Measurements from ENCODE around the gene NSMCE4A. TPM values are rescaled to one million over a fixed set of nuclear protein-coding genes. Genes with fewer than 3 reads are reported as not detected.

Gene NSMCE4A
- total RNA-seq, 1 donor from 2014 or later: 13.1 TPM

GRCh38 chr10:121961456-121961855, 13.6 kb downstream of the NSMCE4A start:
- Mint-ChIP-seq H3K36me3 (ENCODE audit: low read depth, unreplicated experiment) (no peaks in the 10 kb centered on the region), H3K27me3 (ENCODE audit: low read depth, unreplicated experiment) (no peaks in the 10 kb centered on the region), H3K4me3 (ENCODE audit: unreplicated experiment) (no peak overlapping the region), H3K9me3 (ENCODE audit: unreplicated experiment) (no peaks in the 10 kb centered on the region), H3K4me1 (ENCODE audit: low read depth, unreplicated experiment) (no peaks in the 10 kb centered on the region), H3K27ac (ENCODE audit: unreplicated experiment) (no peak overlapping the region)
- peaks cover 8% of the 10 kb centered on the region for H3K4me1 ChIP-seq (ENCODE audit: insufficient read depth, low read length)
- H2AFZ ChIP-seq (ENCODE audit: low read depth, low read length): no peak overlapping the region
- FAIRE-seq (no peak), DNase-seq (ENCODE audit: low read depth) (no peak)
- no peaks in the 10 kb centered on the region for H3K27me3 ChIP-seq (ENCODE audit: insufficient read depth, low read length)
- H3K27ac ChIP-seq (ENCODE audit: low read depth, low read length): no peak overlapping the region
- H4K20me1 ChIP-seq (ENCODE audit: insufficient read depth, low read length): no peaks in the 10 kb centered on the region
- no peak overlapping the region for H3K4me3 ChIP-seq (ENCODE audit: insufficient read depth, low read depth, low read length)
- H3K36me3 ChIP-seq (ENCODE audit: insufficient read depth, low read length): peaks cover 13% of the 10 kb centered on the region
- TF ChIP-seq, protein P1, sequence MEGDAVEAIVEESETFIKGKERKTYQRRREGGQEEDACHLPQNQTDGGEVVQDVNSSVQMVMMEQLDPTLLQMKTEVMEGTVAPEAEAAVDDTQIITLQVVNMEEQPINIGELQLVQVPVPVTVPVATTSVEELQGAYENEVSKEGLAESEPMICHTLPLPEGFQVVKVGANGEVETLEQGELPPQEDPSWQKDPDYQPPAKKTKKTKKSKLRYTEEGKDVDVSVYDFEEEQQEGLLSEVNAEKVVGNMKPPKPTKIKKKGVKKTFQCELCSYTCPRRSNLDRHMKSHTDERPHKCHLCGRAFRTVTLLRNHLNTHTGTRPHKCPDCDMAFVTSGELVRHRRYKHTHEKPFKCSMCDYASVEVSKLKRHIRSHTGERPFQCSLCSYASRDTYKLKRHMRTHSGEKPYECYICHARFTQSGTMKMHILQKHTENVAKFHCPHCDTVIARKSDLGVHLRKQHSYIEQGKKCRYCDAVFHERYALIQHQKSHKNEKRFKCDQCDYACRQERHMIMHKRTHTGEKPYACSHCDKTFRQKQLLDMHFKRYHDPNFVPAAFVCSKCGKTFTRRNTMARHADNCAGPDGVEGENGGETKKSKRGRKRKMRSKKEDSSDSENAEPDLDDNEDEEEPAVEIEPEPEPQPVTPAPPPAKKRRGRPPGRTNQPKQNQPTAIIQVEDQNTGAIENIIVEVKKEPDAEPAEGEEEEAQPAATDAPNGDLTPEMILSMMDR (IDR thresholded peaks at IDR 0.05; ENCODE audit: insufficient read depth, low read depth, low read length): no peak
- no peak for TF ChIP-seq EZH2 (IDR thresholded peaks at IDR 0.05; ENCODE audit: insufficient read depth, low read length)
- no peak overlapping the region for H3K4me2 ChIP-seq (ENCODE audit: low read length)
- no peaks in the 10 kb centered on the region for H3K79me2 ChIP-seq (ENCODE audit: insufficient read depth, low read length)
- H3K9me3 ChIP-seq (ENCODE audit: insufficient read depth, low read depth, low read length): no peaks in the 10 kb centered on the region
- no peak overlapping the region for H3K9ac ChIP-seq (ENCODE audit: low read length)

DNA sequence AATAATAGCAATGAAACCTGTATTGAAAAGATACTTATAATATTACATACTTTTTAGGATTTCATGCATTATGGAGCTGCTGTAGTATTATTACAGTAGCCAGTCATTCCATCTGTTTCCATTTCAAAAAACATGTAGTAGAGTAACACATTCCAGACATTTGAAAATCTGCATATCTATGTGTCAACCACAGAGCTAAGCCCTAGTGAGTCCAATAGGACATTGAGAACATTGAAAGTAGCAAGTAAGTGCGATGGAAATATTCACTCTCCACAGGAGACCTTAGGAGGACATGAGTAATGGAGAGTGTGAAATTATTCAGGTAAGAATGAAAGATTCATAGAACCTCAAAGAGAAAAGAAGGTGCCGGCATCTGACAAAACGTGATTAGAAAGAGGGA, 15.3 kb downstream of the NSMCE4A start:
- Histone ChIP-seq H3K27me3 (ENCODE audit: insufficient read depth, low read length) (no peaks in the 10 kb centered on the region), H3K9ac (ENCODE audit: low read length) (no peak overlapping the region), H3K9me3 (ENCODE audit: insufficient read depth, low read depth, low read length) (no peaks in the 10 kb centered on the region), H3K4me1 (ENCODE audit: insufficient read depth, low read length) (peaks cover 13% of the 10 kb centered on the region), H3K4me3 (ENCODE audit: insufficient read depth, low read depth, low read length) (no peak overlapping the region), H4K20me1 (ENCODE audit: insufficient read depth, low read length) (no peaks in the 10 kb centered on the region), H3K79me2 (ENCODE audit: insufficient read depth, low read length) (no peaks in the 10 kb centered on the region), H3K27ac (ENCODE audit: low read depth, low read length) (no peak overlapping the region), H3K4me2 (ENCODE audit: low read length) (no peak overlapping the region), H2AFZ (ENCODE audit: low read depth, low read length) (no peak overlapping the region), H3K36me3 (ENCODE audit: insufficient read depth, low read length) (peaks cover 1% of the 10 kb centered on the region)
- DNase-seq (ENCODE audit: low read depth): no peak
- Mint-ChIP-seq H3K27me3 (ENCODE audit: low read depth, unreplicated experiment) (no peaks in the 10 kb centered on the region), H3K27ac (ENCODE audit: unreplicated experiment) (no peak overlapping the region), H3K4me1 (ENCODE audit: low read depth, unreplicated experiment) (no peaks in the 10 kb centered on the region), H3K4me3 (ENCODE audit: unreplicated experiment) (no peak overlapping the region), H3K9me3 (ENCODE audit: unreplicated experiment) (no peaks in the 10 kb centered on the region), H3K36me3 (ENCODE audit: low read depth, unreplicated experiment) (no peaks in the 10 kb centered on the region)
- no peak for TF ChIP-seq EZH2 (IDR thresholded peaks at IDR 0.05; ENCODE audit: insufficient read depth, low read length)
- TF ChIP-seq, protein P1 (IDR thresholded peaks at IDR 0.05; ENCODE audit: insufficient read depth, low read depth, low read length): no peak
- no peak for FAIRE-seq

GRCh38 chr10:121956111-121957061, 18.6 kb downstream of the NSMCE4A start:
- no peak for TF ChIP-seq EZH2 (IDR thresholded peaks at IDR 0.05; ENCODE audit: insufficient read depth, low read length)
- TF ChIP-seq, protein P1 (IDR thresholded peaks at IDR 0.05; ENCODE audit: insufficient read depth, low read depth, low read length): no peak
- Mint-ChIP-seq H3K27me3 (ENCODE audit: low read depth, unreplicated experiment) (no peaks in the 10 kb centered on the region), H3K4me3 (ENCODE audit: unreplicated experiment) (no peak overlapping the region), H3K27ac (ENCODE audit: unreplicated experiment) (no peak overlapping the region), H3K9me3 (ENCODE audit: unreplicated experiment) (no peaks in the 10 kb centered on the region), H3K4me1 (ENCODE audit: low read depth, unreplicated experiment) (no peaks in the 10 kb centered on the region), H3K36me3 (ENCODE audit: low read depth, unreplicated experiment) (no peaks in the 10 kb centered on the region)
- FAIRE-seq (no peak), DNase-seq (ENCODE audit: low read depth) (peak; percentile 40)
- H2AFZ ChIP-seq (ENCODE audit: low read depth, low read length): peak overlapping the region; percentile 8
- H3K4me1 ChIP-seq (ENCODE audit: insufficient read depth, low read length): peaks cover 13% of the 10 kb centered on the region
- no peak overlapping the region for H3K4me3 ChIP-seq (ENCODE audit: insufficient read depth, low read depth, low read length)
- H3K27ac ChIP-seq (ENCODE audit: low read depth, low read length): peak overlapping the region; percentile 2
- H3K36me3 ChIP-seq (ENCODE audit: insufficient read depth, low read length): no peaks in the 10 kb centered on the region
- no peaks in the 10 kb centered on the region for H3K79me2 ChIP-seq (ENCODE audit: insufficient read depth, low read length)
- H3K27me3 ChIP-seq (ENCODE audit: insufficient read depth, low read length): no peaks in the 10 kb centered on the region
- H4K20me1 ChIP-seq (ENCODE audit: insufficient read depth, low read length): no peaks in the 10 kb centered on the region
- no peaks in the 10 kb centered on the region for H3K9me3 ChIP-seq (ENCODE audit: insufficient read depth, low read depth, low read length)
- H3K4me2 ChIP-seq (ENCODE audit: low read length): peak overlapping the region; percentile 52
- H3K9ac ChIP-seq (ENCODE audit: low read length): no peak overlapping the region

Measured in astrocyte (in vitro differentiated cells and primary cell).